CD4-positive, alpha-beta T cell treated with Interleukin-4 for 4 hours (primary cell): ENCODE measurements around the gene SRSF3.
"Not testable (repeated sequence)": the region's sequence is repeated elsewhere in the genome, so short reads cannot be mapped to it uniquely, and the experiment has no call there.

Source experiments
- DNase-seq: peaks from one replicate; pipeline ENCODE4 v3.0.0-alpha.2; 2020

The SRSF3 gene

GRCh38 chr6:36650848-36651478, 56.8 kb downstream of the SRSF3 start:
- no peak for DNase-seq

- no peak for DNase-seq
Measured at GRCh38 chr6:36651659-36652379, 57.7 kb downstream of the SRSF3 start.

- DNase-seq: not testable (repeated sequence)
Measured at GRCh38 chr6:36654469-36654868, 60.3 kb downstream of the SRSF3 start.
